HepG2 (cell line): ENCODE measurements around the gene ZIK1. TPM values are rescaled to one million over a fixed set of nuclear protein-coding genes. Genes with fewer than 3 reads are reported as not detected.

ENCODE experiments used
- ATF3 ChIP-seq: sonication (generic); formaldehyde crosslinking; IDR thresholded peaks from 2 replicates; pipeline ENCODE4 v1.4.0; 2020; ENCODE audit warnings: missing genetic modification reagents
- CBX1 ChIP-seq: IDR thresholded peaks from one replicate; pipeline ENCODE4 v1.6.1; 2016; ENCODE audit warnings: antibody characterized with exemption, low read depth
- CCDC6 ChIP-seq: sonication (generic); formaldehyde crosslinking; IDR thresholded peaks from 2 replicates; pipeline ENCODE4 v1.8.1; 2022; ENCODE audit warnings: mild to moderate bottlenecking, missing genetic modification reagents, moderate library complexity
- DR1 ChIP-seq: sonication (generic); formaldehyde crosslinking; IDR thresholded peaks from 2 replicates; pipeline ENCODE4 v1.8.0; 2021; ENCODE audit warnings: mild to moderate bottlenecking, missing genetic modification reagents, inconsistent platforms
- ELF3 ChIP-seq: IDR thresholded peaks from 2 replicates; pipeline ENCODE4 v1.6.1; 2016; ENCODE audit warnings: missing genetic modification reagents, missing compliant biosample characterization
- FLYWCH1 ChIP-seq: sonication (generic); formaldehyde crosslinking; IDR thresholded peaks from 2 replicates; pipeline ENCODE4 v1.8.1; 2023; ENCODE audit warnings: mild to moderate bottlenecking, missing genetic modification reagents
- IKZF5 ChIP-seq: IDR thresholded peaks from 2 replicates; pipeline ENCODE4 v1.6.1; 2018; ENCODE audit warnings: missing genetic modification reagents, mild to moderate bottlenecking, missing compliant biosample characterization
- IRX3 ChIP-seq: sonication (generic); formaldehyde crosslinking; IDR thresholded peaks from 2 replicates; pipeline ENCODE4 v1.8.1; 2023; ENCODE audit warnings: mild to moderate bottlenecking, low read depth, missing genetic modification reagents, borderline replicate concordance
- JARID2 ChIP-seq: sonication (generic); formaldehyde crosslinking; IDR thresholded peaks from 2 replicates; pipeline ENCODE4 v1.8.1; 2023; ENCODE audit warnings: missing genetic modification reagents, inconsistent platforms; ENCODE audit not compliant: insufficient replicate concordance
- KAT7 ChIP-seq: IDR thresholded peaks from 2 replicates; pipeline ENCODE4 v1.6.1; 2018; ENCODE audit warnings: borderline replicate concordance, missing compliant biosample characterization
- NR2F1 ChIP-seq, 2 experiments: fragments of 450-650 bp in 1 of 2; formaldehyde crosslinking in 1 of 2; IDR thresholded peaks; 2 replicates each; pipeline versions ENCODE4 v1.5.0 to v1.6.1; 2016 to 2020; ENCODE audit warnings: mild to moderate bottlenecking in 1 of 2, missing compliant biosample characterization in 1 of 2, missing genetic modification reagents in 1 of 2, moderate library complexity in 1 of 2
- PAF1 ChIP-seq: IDR thresholded peaks from 2 replicates; pipeline ENCODE4 v1.6.1; 2016; ENCODE audit warnings: missing genetic modification reagents, missing compliant biosample characterization
- PAWR ChIP-seq: sonication (generic); formaldehyde crosslinking; IDR thresholded peaks from 2 replicates; pipeline ENCODE4 v1.4.0; 2020; ENCODE audit warnings: missing genetic modification reagents, mild to moderate bottlenecking, borderline replicate concordance
- POGZ ChIP-seq: sonication (generic); formaldehyde crosslinking; IDR thresholded peaks from 2 replicates; pipeline ENCODE4 v1.4.0; 2020; ENCODE audit warnings: mild to moderate bottlenecking, missing genetic modification reagents
- POLR2A ChIP-seq, 2 experiments: IDR thresholded peaks; 2 replicates each; pipeline ENCODE4 v1.6.1; 2011; ENCODE audit warnings: low read depth in 2 of 2, low read length in 2 of 2, mild to moderate bottlenecking in 1 of 2, moderate library complexity in 1 of 2; ENCODE audit not compliant: insufficient read depth in 1 of 2
- STAT5B ChIP-seq: sonication (generic); formaldehyde crosslinking; IDR thresholded peaks from 2 replicates; pipeline ENCODE4 v1.4.0; 2020; ENCODE audit warnings: missing genetic modification reagents
- TMF1 ChIP-seq: sonication (generic); formaldehyde crosslinking; IDR thresholded peaks from 2 replicates; pipeline ENCODE4 v1.8.1; 2022; ENCODE audit warnings: low read depth, missing genetic modification reagents
- ZNF362 ChIP-seq: sonication (generic); formaldehyde crosslinking; IDR thresholded peaks from 2 replicates; pipeline ENCODE4 v1.4.0; 2020; ENCODE audit warnings: missing genetic modification reagents, mild to moderate bottlenecking, borderline replicate concordance
- ZNF558 ChIP-seq: sonication (generic); formaldehyde crosslinking; IDR thresholded peaks from 2 replicates; pipeline ENCODE4 v1.9.0; 2022; ENCODE audit warnings: mild to moderate bottlenecking, missing genetic modification reagents, borderline replicate concordance
- ZNF737 ChIP-seq: sonication (generic); formaldehyde crosslinking; IDR thresholded peaks from 2 replicates; pipeline ENCODE4 v1.5.0; 2020; ENCODE audit warnings: missing genetic modification reagents, mild to moderate bottlenecking, borderline replicate concordance
- ZNF75D ChIP-seq: sonication (generic); formaldehyde crosslinking; IDR thresholded peaks from 2 replicates; pipeline ENCODE4 v1.8.1; 2023; ENCODE audit warnings: missing genetic modification reagents, mild to moderate bottlenecking, borderline replicate concordance
- polyA plus RNA-seq, 8 experiments: library from polyadenylated mRNA; depleted of rRNA in 3 of 8; stranded (reverse) in 7 of 8; unstranded in 1 of 8; fragments of >200 nt; fragmentation: Illumina TruSeq in 4 of 8; extraction: Trizol in 4 of 8; gene quantifications; 2 replicates each; pipeline versions ENCODE4 v1.2.1 to v1.2.3, GENCODE V29; 2011 to 2016; ENCODE audit warnings: low read depth in 4 of 8, missing spikeins in 1 of 8, mixed read lengths in 1 of 8; ENCODE audit not compliant: insufficient read depth in 1 of 8
- total RNA-seq, 5 experiments: library from RNA; depleted of rRNA; stranded (reverse); fragments of >200 nt; fragmentation: Illumina TruSeq; extraction: Trizol; gene quantifications; 2 replicates each; pipeline ENCODE4 v1.2.3, GENCODE V29; 2016; ENCODE audit warnings: low read depth in 1 of 5
- TF ChIP-seq, protein P1 (sequence below): sonication (generic); formaldehyde crosslinking; IDR thresholded peaks from 2 replicates; pipeline ENCODE4 v1.4.0; 2020; ENCODE audit warnings: missing genetic modification reagents, borderline replicate concordance
- TF ChIP-seq, protein P2 (sequence below): sonication (generic); formaldehyde crosslinking; IDR thresholded peaks from 2 replicates; pipeline ENCODE4 v1.4.0; 2020; ENCODE audit warnings: missing genetic modification reagents

ZIK1 gene
- total and polyA plus RNA-seq, 2 of the 13 experiments (the other 11 are each of a cell fraction or from before 2014, with no cell fraction given): 2.1 to 7.2 TPM

- TF ChIP-seq, protein P1, sequence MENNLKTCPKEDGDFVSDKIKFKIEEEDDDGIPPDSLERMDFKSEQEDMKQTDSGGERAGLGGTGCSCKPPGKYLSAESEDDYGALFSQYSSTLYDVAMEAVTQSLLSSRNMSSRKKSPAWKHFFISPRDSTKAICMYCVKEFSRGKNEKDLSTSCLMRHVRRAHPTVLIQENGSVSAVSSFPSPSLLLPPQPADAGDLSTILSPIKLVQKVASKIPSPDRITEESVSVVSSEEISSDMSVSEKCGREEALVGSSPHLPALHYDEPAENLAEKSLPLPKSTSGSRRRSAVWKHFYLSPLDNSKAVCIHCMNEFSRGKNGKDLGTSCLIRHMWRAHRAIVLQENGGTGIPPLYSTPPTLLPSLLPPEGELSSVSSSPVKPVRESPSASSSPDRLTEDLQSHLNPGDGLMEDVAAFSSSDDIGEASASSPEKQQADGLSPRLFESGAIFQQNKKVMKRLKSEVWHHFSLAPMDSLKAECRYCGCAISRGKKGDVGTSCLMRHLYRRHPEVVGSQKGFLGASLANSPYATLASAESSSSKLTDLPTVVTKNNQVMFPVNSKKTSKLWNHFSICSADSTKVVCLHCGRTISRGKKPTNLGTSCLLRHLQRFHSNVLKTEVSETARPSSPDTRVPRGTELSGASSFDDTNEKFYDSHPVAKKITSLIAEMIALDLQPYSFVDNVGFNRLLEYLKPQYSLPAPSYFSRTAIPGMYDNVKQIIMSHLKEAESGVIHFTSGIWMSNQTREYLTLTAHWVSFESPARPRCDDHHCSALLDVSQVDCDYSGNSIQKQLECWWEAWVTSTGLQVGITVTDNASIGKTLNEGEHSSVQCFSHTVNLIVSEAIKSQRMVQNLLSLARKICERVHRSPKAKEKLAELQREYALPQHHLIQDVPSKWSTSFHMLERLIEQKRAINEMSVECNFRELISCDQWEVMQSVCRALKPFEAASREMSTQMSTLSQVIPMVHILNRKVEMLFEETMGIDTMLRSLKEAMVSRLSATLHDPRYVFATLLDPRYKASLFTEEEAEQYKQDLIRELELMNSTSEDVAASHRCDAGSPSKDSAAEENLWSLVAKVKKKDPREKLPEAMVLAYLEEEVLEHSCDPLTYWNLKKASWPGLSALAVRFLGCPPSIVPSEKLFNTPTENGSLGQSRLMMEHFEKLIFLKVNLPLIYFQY (CRISPR knock-in tag): no peak
- TF ChIP-seq PAWR (CRISPR knock-in tag): no peak
- no peak for TF ChIP-seq FLYWCH1
- no peak for TF ChIP-seq ZNF362 (CRISPR knock-in tag)
- TF ChIP-seq CBX1: no peak
- TF ChIP-seq ZNF75D (CRISPR knock-in tag): no peak
- TF ChIP-seq NR2F1 (CRISPR knock-in tag; IDR thresholded peaks at IDR 0.05): no peak
- no peak for TF ChIP-seq POGZ
- TF ChIP-seq PAF1 (CRISPR knock-in tag): no peak
- peak; percentile 47; the same call in 1 of the 2 replicates for TF ChIP-seq IRX3 (CRISPR knock-in tag)
- peak; percentile 90 for TF ChIP-seq ELF3 (CRISPR knock-in tag)
- TF ChIP-seq JARID2 (CRISPR knock-in tag): no peak
- TF ChIP-seq ZNF558: no peak
- TF ChIP-seq POLR2A (IDR thresholded peaks at IDR 0.05; ENCODE audit: insufficient read depth in 1 of 2, low read depth in 2 of 2, low read length in 2 of 2): no peak; a peak in 1 of 4 replicates
- TF ChIP-seq, protein P2, sequence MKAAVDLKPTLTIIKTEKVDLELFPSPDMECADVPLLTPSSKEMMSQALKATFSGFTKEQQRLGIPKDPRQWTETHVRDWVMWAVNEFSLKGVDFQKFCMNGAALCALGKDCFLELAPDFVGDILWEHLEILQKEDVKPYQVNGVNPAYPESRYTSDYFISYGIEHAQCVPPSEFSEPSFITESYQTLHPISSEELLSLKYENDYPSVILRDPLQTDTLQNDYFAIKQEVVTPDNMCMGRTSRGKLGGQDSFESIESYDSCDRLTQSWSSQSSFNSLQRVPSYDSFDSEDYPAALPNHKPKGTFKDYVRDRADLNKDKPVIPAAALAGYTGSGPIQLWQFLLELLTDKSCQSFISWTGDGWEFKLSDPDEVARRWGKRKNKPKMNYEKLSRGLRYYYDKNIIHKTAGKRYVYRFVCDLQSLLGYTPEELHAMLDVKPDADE (CRISPR knock-in tag): no peak
- no peak for TF ChIP-seq STAT5B (CRISPR knock-in tag)
- TF ChIP-seq ATF3 (CRISPR knock-in tag): no peak
- no peak; the same call in 1 of the 2 replicates for TF ChIP-seq KAT7
- TF ChIP-seq DR1 (CRISPR knock-in tag): no peak
- no peak for TF ChIP-seq CCDC6 (CRISPR knock-in tag)
- no peak for TF ChIP-seq TMF1 (CRISPR knock-in tag)
- TF ChIP-seq ZNF737 (CRISPR knock-in tag): no peak
- no peak for TF ChIP-seq IKZF5
Measured at GRCh38 chr19:57578487-57579205, 5.3 kb upstream of the ZIK1 start, which contains the start of gene ZNF416 (continued).
